CD4-positive, alpha-beta T cell treated with Interleukin-15 for 4 hours (primary cell): ENCODE measurements around the gene ZFP62.
"Not testable (repeated sequence)": the region's sequence is repeated elsewhere in the genome, so short reads cannot be mapped to it uniquely, and the experiment has no call there.

Experiments
- DNase-seq: peaks from one replicate; pipeline ENCODE4 v3.0.0-alpha.2; 2020; ENCODE audit warnings: low spot score

The ZFP62 gene

DNA sequence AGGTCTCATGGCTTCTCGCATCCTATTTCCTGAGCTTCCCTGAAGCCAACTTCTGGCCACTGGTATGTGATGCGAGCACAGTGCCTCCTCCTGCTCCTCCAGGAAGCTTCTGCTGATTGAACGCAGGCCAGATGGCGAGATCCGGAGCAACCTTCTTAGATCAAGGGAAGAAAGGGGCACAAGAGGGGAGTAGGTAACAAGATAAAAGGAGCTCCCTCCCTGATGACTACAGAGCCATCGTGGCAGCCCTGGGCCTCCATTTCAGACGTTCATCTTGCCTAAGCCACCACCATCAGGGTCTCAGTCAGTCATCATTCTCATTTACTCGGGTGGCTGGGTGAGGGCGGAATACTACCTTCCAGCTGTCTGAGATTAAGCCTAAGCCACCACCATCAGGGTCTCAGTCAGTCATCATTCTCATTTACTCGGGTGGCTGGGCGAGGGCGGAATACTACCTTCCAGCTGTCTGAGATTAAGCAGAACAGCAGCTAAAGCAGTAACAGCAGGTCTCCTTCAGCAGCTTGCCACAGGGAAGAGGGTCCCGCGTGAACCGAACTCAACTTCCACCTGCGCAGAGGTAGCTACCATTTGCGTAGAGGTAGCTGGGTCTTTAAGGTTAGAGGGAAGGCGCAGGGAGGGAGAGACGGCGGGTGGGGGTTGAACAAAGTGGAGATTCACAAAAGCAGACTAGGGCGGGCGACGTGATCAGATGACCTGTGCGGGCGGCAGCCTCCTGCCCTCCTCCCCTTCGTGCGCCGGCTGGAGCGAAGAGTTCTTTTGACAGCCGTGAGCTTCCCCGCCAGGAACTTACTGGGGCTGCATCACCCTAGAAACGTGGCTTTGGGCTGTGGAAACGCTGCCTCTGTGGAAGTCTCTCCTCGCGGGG lies 30.6 kb downstream of the ZFP62 start:
- DNase-seq, result peak; percentile 76

DNA sequence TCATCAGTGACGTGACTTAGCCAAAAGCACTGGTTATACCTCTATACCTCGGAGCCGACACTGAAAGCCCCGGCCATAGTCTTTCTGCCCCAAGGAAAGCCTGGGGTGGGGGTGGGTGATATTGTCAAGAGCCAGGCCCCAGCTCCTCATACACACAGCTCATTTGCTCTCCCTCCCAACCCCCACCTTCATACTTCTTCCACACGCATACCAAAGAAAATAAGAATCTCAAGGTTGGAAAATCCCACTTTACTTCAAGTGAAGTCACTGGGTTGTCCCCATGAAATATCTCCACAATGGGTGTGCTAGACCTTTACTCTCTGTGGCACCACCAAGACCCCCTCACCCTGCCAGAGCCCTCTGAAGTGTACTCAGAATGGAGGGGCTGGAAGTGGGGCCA lies 31.4 kb downstream of the ZFP62 start:
- DNase-seq, result no peak

DNA sequence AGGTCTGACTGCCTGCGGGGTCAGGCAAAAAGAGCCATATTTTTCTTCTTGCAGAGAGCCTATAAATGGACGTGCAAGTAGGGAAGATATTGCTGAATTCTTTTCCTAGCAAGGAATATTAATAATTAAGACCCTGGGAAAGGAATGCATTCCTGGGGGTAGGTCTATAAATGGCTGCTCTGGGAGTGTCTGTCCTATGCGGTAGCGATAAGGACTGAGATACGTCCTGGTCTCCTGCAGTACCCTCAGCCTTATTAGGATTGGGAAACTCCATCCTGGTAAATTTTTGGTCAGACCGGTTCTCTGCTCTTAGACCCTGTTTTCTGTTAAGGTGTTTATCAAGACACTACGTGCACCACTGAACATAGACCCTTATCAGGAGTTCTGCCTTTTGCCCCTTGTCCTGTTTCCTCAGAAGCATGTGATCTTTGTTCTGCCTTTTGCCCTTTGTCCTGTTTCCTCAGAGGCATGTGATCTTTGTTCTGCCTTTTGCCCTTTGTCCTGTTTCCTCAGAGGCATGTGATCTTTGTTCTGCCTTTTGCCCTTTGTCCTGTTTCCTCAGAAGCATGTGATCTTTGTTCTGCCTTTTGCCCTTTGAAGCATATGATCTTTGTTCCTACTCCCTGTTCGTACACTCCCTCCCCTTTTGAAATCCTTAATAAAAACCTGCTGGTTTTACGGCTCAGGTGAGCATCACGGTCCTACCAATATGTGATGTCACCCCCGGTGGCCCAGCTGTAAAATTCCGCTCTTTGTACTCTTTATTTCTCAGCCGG lies 32.1 kb downstream of the ZFP62 start:
- not testable (repeated sequence) for DNase-seq

DNA sequence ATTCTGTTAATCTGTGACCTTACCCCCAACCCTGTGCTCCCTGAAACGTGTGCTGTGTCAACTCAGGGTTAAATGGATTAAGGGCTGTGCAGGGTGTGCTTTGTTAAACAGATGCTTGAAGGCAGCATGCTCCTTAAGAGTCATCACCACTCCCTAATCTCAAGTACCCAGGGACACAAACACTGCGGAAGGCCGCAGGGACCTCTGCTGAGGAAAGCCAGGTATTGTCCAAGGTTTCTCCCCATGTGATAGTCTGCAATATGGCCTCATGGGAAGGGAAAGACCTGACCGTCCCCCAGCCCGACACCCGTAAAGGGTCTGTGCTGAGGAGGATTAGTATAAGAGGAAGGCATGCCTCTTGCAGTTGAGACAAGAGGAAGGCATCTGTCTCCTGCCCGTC lies 33.7 kb downstream of the ZFP62 start:
- DNase-seq, result not testable (repeated sequence)

DNA sequence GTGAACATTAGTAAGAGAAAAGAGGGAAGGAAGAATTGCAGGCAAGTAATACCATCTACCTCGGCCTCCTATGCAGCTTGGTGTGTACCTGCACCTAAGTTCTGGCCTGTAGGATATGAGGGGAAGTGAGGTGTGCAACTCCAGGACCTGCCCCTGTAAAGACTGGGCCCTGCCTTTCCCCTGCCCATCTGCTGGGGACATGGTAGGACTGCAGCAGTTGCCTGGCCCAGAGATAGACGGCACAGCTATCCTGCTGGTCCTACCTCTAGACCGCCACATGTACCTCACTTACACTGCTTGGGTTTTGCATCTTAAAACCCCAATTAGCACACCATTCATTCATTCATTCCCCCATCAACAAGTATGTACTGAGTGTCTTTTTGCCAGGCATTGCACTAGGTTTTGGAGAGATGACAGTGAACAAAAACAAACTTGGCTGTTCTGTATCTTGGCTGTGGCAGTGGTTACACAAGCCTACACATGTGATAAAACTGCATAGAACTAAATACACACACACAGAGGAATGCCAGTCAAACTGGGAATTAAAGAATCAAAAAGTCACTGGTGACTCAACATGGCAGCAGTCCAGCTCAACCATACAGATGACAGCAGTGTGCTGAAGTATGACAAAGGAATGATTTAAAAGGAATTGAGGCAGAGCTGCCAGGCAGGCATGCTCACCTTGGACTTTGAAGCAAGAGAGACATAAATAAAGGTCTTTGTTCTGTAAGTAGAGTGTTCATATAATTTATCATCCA lies 35.1 kb downstream of the ZFP62 start:
- no peak for DNase-seq

DNA sequence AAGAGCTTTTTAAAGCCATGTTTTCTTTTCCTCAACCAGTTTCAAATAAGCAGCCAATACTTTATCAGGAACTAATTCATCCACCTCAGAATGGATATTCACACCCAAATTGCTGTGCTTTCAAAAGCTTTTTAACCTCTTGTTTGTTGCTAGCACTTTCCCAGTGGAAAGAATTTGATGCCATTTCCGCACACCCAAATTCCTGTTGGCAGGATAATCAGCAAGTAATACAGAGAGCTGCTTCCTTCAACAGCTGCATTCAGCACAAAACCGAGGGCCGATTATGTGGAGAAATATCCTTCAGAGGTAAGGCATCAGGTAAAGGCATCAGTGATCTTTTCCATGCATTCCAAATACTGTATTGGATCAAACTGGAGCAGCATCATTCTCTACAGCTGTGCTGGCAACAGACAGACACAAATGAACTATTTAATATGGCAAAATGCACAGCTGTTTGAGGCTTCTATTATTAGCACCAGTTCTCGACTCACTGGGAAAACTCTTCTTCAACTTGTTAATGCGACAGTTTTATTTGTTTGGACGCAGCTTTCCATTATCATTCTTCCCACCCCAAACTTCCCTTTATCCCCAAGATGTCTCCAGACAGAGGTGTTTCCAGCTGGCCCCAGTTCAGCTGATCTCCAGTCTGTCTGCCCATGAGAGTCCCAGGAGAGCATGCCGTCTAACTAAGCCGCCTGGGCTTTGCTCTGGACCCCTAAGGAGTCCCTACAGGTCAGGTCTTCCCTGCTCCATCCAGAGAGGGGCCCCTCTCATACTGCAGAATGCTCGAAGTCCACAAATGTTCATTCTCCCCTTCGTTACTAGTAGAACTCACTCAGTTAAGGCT lies 36.2 kb downstream of the ZFP62 start:
- DNase-seq, result no peak

DNA sequence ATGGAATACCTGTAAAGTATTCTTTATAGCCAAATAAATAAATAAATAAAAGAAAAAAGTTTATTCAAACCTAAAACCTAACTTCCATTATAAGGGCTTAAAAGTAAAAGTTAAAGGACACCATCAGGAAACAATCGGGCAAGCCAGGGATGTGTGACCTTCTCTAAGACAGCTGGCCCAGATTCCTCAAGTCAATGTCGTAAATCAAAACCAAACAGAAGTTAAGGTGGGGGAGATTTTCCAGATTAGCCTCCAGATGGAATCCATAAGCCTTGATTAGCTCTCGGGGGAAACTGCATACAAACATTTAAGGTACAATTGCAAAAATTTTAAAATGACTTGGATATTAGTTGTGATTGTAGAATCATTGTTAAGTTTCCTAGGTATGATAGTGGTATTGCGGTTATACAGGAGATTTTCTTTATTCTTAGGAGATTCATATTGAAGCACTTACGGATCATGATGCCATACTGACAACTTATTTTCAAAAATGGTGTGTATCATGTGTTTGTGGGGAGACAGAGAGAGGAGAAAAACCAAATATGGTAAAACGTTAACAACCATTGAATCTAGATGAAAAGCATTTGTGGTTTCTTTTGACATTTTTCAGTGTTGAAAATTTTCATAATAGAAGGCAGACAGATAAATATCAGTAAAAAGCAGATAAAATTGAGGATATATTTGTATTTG lies 37.0 kb downstream of the ZFP62 start:
- DNase-seq, result no peak

DNA sequence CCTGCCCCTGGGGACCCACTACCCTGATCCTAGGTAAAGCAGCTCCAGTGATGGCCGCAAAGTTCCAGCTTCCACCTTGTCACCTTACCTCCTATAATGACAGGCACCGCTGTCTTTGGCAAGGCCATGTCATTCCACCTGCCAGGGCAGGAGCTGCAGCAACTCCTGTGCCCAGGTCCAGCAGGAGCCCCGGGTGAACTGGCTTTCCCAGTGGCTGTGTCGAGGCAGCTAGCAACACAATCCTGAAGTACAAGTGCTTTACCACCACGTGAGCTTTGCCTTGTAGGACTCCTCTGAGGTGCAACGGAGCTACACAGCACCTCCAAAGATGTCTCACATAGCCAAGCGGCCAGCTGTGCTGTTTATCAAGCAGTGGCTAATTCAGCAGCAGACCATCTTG lies 37.7 kb downstream of the ZFP62 start:
- DNase-seq, result no peak

DNA sequence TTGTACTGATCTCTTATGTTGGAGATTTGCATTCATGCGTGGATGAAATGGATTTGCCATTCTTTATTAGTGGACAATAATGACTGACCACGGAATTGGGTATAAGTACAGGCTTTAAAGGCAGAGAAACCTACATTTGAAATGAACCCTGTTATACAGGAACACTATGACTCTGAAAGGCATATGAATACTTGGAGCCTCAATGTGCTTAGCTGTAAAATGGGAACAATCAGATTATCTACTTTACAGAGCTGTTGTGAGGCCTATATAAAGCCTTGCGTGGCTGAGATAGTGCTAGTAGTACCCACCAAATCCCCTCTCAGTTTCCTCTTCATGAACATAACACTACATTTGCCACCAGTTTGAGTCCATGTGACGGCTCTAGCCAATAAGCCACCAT lies 39.5 kb downstream of the ZFP62 start:
- DNase-seq, result no peak

DNA sequence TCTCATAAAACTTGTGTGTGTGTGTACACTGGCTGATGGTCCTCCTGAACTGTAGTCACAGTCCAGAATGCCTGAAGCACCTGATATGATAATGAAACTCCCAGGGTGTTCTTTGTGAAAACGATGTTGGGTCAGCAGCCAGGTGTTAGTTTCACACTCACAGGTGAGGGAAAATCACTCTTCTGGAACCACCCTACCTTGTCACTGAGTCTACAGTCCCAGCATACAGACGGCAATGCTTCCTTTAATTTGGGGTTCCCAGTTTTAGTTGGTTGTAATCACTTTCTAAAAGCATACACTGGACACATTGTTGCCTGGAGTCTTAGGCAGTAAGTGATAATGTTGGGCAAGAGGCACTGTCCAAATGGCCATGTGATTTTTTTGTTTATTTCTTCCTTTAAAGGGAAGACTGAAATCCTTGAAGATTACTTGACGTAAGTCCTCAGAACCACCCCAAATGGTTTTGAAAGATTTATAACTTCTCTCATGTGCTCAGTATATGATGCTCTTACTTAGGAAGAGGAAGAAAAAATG lies 40.2 kb downstream of the ZFP62 start:
- DNase-seq, result no peak

DNA sequence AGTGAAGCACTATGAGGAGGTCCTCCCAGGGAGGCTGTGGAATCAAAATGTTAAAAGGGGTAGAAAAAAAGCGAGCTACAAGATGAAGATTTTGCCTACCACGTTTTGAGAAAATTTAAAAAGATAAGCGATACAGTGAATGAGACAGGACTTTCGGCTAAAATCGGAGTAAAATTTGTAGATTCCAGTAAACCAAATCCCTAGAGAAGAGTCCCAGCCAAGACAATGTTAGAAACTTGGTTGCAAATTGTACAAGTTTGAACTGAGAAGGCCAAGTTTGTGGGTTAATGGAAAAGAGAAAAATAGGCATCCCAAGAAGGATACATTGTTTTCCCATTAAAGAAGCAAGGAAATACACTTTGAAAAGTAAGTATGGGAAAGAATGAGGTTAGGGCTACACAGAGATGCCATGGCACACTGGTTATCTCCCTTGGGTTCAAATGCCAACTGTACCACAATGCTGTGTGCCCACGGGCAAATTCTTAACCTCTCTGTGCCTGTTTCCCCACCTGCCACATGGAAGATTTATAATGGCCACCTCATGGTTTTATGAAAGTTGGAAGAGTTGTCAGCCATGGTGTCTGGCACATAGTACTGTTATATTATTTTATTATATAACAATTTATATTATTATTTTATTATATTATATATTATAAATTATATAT lies 42.3 kb downstream of the ZFP62 start:
- DNase-seq, result no peak

DNA sequence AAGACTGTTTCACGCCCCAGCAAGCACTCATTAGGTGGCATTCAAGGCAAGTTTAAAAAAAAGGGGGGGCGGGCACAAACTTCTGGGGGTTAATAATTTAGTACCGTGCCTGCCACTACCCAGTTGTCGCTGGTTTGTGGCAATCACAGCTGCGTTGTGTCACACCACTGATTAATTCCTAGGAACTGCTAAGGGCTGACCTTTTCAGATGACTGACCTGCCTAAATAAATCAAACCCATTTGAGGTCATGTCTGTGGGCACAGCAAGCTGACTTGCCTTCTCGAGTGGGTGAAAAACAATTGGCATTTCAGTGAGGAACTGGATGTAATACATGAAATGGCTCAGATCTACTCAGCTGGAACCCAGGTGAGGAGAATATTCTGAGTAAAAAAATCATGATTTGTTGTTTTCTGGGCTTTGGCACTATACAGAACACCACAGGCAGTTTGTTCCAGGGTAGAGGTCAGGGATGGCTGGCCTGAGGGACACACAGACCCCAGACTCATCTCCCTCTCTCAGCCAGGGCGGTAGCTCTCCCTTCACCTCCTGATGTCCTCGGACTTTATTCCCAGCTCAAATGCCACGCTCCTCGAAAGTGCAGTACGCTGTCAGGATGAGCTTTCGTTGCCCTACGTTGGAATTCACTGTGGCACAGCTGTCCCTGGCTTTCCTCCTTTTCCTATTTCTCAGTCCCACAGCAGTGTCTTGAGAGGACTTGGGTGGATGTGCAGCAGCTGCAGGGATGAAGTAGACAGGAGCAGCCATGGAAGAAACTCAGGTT lies 43.0 kb downstream of the ZFP62 start:
- no peak for DNase-seq

DNA sequence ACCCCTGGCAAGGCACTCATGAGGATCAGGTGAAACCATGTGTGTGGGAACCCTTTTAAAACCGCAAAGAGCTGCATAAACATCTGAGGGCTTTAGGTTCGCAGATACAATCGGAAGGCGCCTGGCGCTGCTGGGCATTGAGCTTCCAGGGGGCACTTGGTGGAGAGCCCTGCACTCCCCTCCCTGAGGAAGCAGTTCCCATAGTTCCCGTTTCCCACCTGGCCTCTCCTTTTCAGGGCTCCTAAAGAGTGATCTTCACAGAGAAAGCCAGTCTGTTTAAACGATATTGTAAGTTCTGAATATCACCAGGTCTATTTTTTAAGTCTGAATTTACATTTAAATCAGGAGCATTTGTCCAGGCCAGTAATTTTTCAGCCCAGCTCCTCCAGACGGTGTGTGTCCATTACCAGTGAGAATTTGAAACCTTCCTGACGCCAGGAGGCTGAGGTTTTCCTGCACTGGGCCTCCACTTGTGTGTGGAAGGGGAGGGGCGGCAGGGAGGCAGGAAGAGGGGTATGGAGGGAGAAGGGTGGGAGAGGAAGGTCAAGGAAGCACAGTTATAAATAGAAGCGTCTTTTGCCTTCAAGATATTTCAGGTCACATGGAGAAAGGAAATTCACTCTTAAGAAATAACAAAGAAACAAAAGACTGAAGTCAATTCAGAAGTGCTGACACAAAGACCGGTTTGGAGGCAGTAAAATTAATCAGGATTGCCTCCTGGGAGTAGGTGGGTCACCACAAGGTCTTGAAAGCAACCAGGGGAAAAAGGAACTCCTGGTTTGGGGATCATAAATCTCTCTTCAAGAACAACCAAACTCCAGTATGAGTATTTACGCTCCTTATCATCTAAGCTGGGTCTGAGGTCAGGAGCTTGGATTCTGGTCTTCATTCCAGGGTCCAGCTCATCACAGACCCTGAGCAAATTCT lies 44.2 kb downstream of the ZFP62 start:
- no peak for DNase-seq

DNA sequence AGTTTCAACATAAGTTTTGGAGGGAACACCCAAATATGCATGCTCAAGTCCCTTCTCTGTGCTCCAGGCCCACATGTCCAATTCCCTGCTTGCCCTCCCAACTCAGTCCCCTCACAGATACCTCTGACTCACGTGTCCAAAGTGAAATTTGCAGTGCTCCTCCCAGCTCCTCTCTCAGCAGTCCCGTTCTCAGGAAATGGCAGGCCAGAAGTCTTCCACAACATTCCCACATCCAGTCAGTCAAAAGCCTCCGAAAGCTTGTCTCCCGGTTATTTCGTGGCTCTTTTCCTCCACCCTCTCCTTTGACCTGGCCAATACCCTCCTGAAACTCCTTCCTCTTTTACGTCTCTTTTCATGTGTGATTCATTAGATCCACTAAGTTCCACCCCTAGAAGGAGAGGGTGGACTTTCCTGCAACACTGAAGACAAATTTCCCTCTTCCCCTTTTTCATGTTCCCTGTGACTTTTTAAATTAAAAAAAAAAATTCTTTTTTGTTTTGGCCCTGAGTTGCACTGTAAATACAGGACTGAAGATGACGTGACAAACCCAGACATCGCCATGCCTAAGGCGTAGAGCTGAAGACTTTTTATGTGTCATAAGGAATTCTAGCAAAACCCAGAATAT lies 45.7 kb downstream of the ZFP62 start:
- no peak for DNase-seq

DNA sequence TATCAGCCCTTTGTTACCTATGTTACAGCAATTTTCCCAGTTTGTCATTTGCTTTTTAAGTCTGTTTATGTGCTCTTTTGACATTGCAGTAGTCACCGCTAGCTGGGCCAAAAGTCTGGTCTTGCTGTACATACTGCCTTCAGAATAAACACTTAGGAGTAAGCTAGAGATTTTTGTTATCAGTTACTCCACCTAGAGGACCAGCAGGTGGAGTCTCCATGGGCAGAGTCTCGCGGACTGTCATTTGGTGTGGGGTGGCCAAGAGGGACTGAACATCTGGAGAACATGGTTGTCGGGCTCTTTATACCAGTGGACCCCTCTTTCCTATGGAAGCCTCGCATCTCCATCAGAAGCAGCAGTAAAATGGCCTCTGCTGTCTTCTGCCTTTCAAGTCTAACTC lies 47.7 kb downstream of the ZFP62 start:
- no peak for DNase-seq

DNA sequence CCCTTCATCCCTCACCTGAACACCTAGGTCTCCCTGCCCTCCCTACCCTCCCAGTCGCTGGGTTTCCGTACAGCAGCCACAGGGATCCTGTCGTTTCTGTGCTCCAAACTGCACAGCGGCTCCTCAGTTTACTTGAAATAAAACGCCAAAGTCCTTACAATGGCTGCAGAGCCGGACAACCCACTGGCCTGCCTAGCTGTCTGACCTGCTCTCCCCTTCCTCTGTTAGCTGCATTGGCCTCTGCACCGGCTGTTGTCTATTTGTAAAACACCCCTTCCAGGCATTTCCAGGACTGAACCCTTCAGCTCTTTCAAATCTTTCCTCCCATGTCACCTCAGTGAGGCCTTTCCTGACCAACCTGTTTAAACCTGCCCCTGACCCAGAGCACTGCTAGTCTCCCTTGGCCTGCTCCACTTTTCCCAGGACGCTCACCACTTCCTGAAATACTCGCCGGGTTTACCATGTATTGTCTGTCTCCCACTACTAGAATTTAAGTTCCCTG lies 49.4 kb downstream of the ZFP62 start:
- no peak for DNase-seq

DNA sequence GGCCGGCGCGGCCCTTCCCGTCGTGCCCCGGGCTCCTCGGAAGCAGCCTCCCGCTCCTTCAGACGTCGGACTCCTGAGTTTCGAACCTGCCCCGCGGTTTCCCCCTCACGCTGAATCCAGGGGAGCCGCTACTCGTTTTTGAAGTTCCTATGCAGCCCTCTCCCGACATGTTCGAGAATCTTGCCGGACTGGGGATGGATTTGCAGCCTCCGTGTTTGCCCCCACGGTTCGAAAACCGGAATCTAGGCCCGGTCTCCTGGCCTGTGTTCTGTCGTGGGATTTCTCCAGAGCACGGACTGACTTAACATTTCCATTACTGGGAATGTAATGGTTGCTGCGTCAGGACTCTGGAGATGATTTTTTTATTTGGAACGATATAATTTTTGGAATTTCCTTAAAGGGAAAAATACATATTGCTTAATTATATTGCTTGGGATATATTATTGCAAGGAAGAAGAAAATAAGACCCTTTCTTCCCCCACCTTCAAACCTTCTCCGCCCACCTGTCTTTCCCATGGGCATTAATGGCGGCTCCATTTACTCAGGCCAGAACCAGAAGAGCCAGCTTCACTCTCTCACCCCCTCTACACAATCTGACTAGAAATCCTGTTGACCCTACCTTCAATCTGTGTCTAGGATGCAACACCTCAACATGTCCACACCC lies 50.0 kb downstream of the ZFP62 start:
- DNase-seq, result no peak
